Endothelial cell of umbilical vein (primary cell): Measurements from ENCODE around the gene SELL.
"Not testable (repeated sequence)": the region's sequence is repeated elsewhere in the genome, so short reads cannot be mapped to it uniquely, and the experiment has no call there.

Experiments
- EZH2 ChIP-seq: IDR thresholded peaks from 2 replicates; pipeline ENCODE4 v1.6.1; 2012; ENCODE audit warnings: borderline replicate concordance, low read depth, mild to moderate bottlenecking, moderate library complexity, low read length, inconsistent platforms; ENCODE audit not compliant: severe bottlenecking
- JUN ChIP-seq: IDR thresholded peaks from 2 replicates; pipeline ENCODE4 v1.6.1; 2011; ENCODE audit warnings: borderline replicate concordance, low read depth; ENCODE audit not compliant: insufficient read length, insufficient read depth
- MYC ChIP-seq: IDR thresholded peaks from one replicate; pipeline ENCODE4 v1.6.1; 2011; ENCODE audit warnings: mild to moderate bottlenecking, low read depth, low read length
- POLR2A ChIP-seq: IDR thresholded peaks from 2 replicates; pipeline ENCODE4 v1.6.1; 2012; ENCODE audit warnings: low read depth, mild to moderate bottlenecking, control low read depth, low read length
- POLR2AphosphoS5 ChIP-seq: IDR thresholded peaks from 2 replicates; pipeline ENCODE4 v1.6.1; 2012; ENCODE audit warnings: low read depth, mild to moderate bottlenecking, control low read depth, low read length, moderate library complexity; ENCODE audit not compliant: insufficient read depth
- TF ChIP-seq, protein P1 (sequence below), 2 donors: IDR thresholded peaks; 1 replicate in 1 of 2; 2 replicates in 1 of 2; pipeline ENCODE4 v1.5.1; 2011; ENCODE audit warnings: low read length in 2 of 2, mild to moderate bottlenecking in 2 of 2, moderate library complexity in 2 of 2, control low read depth in 1 of 2, inconsistent platforms in 1 of 2, low read depth in 1 of 2; ENCODE audit not compliant: insufficient read depth in 1 of 2; ENCODE audit errors: extremely low read depth in 1 of 2
- TF ChIP-seq, protein P2 (sequence below): IDR thresholded peaks from 2 replicates; pipeline ENCODE4 v1.6.1; 2011; ENCODE audit not compliant: insufficient read depth, insufficient read length

DNA sequence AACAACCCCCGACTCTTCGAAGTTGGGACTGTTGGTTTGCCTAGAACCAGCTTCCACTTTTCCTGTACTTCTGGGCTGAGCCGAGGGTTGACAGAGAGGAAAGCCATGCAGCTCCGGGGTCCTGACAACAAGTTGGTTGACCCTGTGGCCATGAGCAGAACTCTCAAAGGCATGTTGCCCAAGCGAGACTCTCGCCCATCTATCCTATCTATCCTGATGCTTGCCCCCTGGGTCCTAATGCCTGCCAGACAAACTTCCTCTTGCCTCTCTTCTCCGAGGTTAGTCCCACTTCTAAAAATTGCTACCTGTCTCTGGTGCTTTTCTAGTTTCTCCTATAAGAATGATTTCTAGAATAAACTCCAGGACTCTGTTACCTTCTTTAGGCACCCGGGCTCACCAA, 48.7 kb downstream of the SELL start:
- TF ChIP-seq, protein P1, sequence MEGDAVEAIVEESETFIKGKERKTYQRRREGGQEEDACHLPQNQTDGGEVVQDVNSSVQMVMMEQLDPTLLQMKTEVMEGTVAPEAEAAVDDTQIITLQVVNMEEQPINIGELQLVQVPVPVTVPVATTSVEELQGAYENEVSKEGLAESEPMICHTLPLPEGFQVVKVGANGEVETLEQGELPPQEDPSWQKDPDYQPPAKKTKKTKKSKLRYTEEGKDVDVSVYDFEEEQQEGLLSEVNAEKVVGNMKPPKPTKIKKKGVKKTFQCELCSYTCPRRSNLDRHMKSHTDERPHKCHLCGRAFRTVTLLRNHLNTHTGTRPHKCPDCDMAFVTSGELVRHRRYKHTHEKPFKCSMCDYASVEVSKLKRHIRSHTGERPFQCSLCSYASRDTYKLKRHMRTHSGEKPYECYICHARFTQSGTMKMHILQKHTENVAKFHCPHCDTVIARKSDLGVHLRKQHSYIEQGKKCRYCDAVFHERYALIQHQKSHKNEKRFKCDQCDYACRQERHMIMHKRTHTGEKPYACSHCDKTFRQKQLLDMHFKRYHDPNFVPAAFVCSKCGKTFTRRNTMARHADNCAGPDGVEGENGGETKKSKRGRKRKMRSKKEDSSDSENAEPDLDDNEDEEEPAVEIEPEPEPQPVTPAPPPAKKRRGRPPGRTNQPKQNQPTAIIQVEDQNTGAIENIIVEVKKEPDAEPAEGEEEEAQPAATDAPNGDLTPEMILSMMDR (IDR thresholded peaks at IDR 0.05; ENCODE audit: extremely low read depth in 1 of 2, insufficient read depth in 1 of 2, low read depth in 1 of 2, low read length in 2 of 2) = not testable (repeated sequence)
- not testable (repeated sequence) for TF ChIP-seq EZH2, POLR2AphosphoS5, POLR2A, MYC, JUN
- TF ChIP-seq, protein P2, sequence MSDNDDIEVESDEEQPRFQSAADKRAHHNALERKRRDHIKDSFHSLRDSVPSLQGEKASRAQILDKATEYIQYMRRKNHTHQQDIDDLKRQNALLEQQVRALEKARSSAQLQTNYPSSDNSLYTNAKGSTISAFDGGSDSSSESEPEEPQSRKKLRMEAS = not testable (repeated sequence)
